K562 (cell line): ENCODE data around the gene ITPK1. TPM values are rescaled to one million over a fixed set of nuclear protein-coding genes. Genes with fewer than 3 reads are reported as not detected.

ENCODE experiments used
- ATAC-seq: fragments of 200-7000 bp; cut with Tn5 transposase; 3 replicates; pipeline ENCODE4 v1.9.1; 2020; ENCODE audit warnings: moderate library complexity
- BruUV-seq: library from RNA; stranded (reverse); fragments of 400-500 nt; replicated peaks from 2 replicates; lab custom pipeline; 2021; lab: Mats Ljungman, UMichigan
- CTCF ChIA-PET: fragments of 300-600 bp; formaldehyde crosslinking; extraction: SDS; loops from one replicate; lab custom pipeline; 2021; ENCODE audit warnings: low intra/inter-chr PET ratio; lab: Yijun Ruan, JAX
- POLR2A ChIA-PET: fragments of 300-600, 350-650 bp; sonication (Branson Sonifier 250); formaldehyde crosslinking; extraction: SDS; loops from one replicate; lab custom pipeline; 2021; ENCODE audit warnings: antibody characterized with exemption, inconsistent platforms; lab: Yijun Ruan, JAX
- DNase-seq, 4 experiments: peaks; one replicate each; pipeline versions ENCODE4 v3.0.0 to v3.0.0-alpha.2; 2011 to 2018; ENCODE audit warnings: low spot score in 3 of 4, mixed read lengths in 3 of 4; ENCODE audit errors: extremely low read depth in 1 of 4
- FAIRE-seq: peaks from 2 replicates; lab custom pipeline; 2011; peaks lifted over from hg19 to GRCh38; lab: Jason Lieb, UNC
- H2AFZ ChIP-seq: 2 replicates; pipeline ENCODE4 v1.6.0; 2011; ENCODE audit warnings: low read depth, low read length, control low read depth, inconsistent platforms
- H3K27ac ChIP-seq: fragments of 200-600 bp; 3 replicates; pipeline ENCODE4 v1.8.0; 2011; ENCODE audit warnings: low read depth, mild to moderate bottlenecking, control low read depth, inconsistent platforms, low read length, moderate library complexity, mixed read lengths; ENCODE audit errors: extremely low read depth
- H3K27me3 ChIP-seq, 2 experiments: fragments of 300-600 bp in 1 of 2; 2 replicates in 1 of 2; 3 replicates in 1 of 2; pipeline versions ENCODE4 v1.6.0 to v1.8.0; 2011; ENCODE audit warnings: inconsistent platforms in 2 of 2, low read length in 2 of 2, mild to moderate bottlenecking in 1 of 2, mixed read lengths in 1 of 2, moderate library complexity in 1 of 2; ENCODE audit not compliant: control insufficient read depth in 2 of 2, insufficient read depth in 2 of 2
- H3K36me3 ChIP-seq: fragments of 300-600 bp; 3 replicates; pipeline ENCODE4 v1.8.0; 2011; ENCODE audit warnings: mild to moderate bottlenecking, low read length, inconsistent platforms; ENCODE audit not compliant: control insufficient read depth, insufficient read depth
- H3K4me1 ChIP-seq, 2 experiments: fragments of 200-600 bp in 1 of 2; replicated peaks in 1 of 2; 2 replicates in 1 of 2; 3 replicates in 1 of 2; pipeline versions ENCODE4 v1.5.1 to v1.8.0; 2011; ENCODE audit warnings: inconsistent platforms in 2 of 2, low read length in 2 of 2, mild to moderate bottlenecking in 1 of 2, mixed read lengths in 1 of 2, moderate library complexity in 1 of 2; ENCODE audit not compliant: control insufficient read depth in 2 of 2, insufficient read depth in 2 of 2
- H3K4me2 ChIP-seq: 2 replicates; pipeline ENCODE4 v1.6.1; 2011; ENCODE audit warnings: low read length, control low read depth, inconsistent platforms, mixed read lengths; ENCODE audit not compliant: insufficient read depth
- H3K4me3 ChIP-seq: fragments of 200-600 bp; sonication (generic), shearing (Covaris generic); 2 replicates; pipeline ENCODE4 v1.5.1; 2016; ENCODE audit warnings: control low read depth, inconsistent platforms
- H3K79me2 ChIP-seq: fragments of 200-600 bp; 3 replicates; pipeline ENCODE4 v1.8.0; 2011; ENCODE audit warnings: low read length, inconsistent platforms; ENCODE audit not compliant: control insufficient read depth, insufficient read depth
- H3K9ac ChIP-seq, 2 experiments: 2 replicates each; pipeline versions ENCODE4 v1.6.0 to v1.6.1; 2011; ENCODE audit warnings: low read depth in 2 of 2, low read length in 2 of 2, control low read depth in 1 of 2, inconsistent platforms in 1 of 2, mild to moderate bottlenecking in 1 of 2, mixed read lengths in 1 of 2; ENCODE audit not compliant: insufficient read depth in 1 of 2
- H3K9me1 ChIP-seq: one replicate; pipeline ENCODE4 v1.6.0; 2011; ENCODE audit warnings: inconsistent platforms, mild to moderate bottlenecking, low read length, moderate library complexity; ENCODE audit not compliant: control insufficient read depth, insufficient read depth
- H3K9me3 ChIP-seq: replicated peaks from 2 replicates; pipeline ENCODE4 v1.5.1; 2011; ENCODE audit warnings: low read depth, low read length, inconsistent platforms; ENCODE audit not compliant: control insufficient read depth, insufficient read depth
- H4K20me1 ChIP-seq: replicated peaks from 2 replicates; pipeline ENCODE4 v1.6.1; 2011; ENCODE audit warnings: low read length, inconsistent platforms, mixed read lengths; ENCODE audit not compliant: control insufficient read depth, insufficient read depth
- ATF7 ChIP-seq: fragments of 450-650 bp; IDR thresholded peaks from 2 replicates; pipeline ENCODE4 v1.7.1; 2014; ENCODE audit warnings: mild to moderate bottlenecking, moderate library complexity
- BCLAF1 ChIP-seq, 2 experiments: fragments of 450-650 bp in 1 of 2; IDR thresholded peaks; 2 replicates each; pipeline ENCODE4 v1.6.1; 2011 to 2017; ENCODE audit warnings: low read depth in 2 of 2, antibody characterized with exemption in 1 of 2, borderline replicate concordance in 1 of 2, low read length in 1 of 2, mild to moderate bottlenecking in 1 of 2, mixed read lengths in 1 of 2; ENCODE audit not compliant: control insufficient read depth in 1 of 2
- CBFB ChIP-seq: sonication (generic); formaldehyde crosslinking; IDR thresholded peaks from 2 replicates; pipeline ENCODE4 v1.4.0; 2020; ENCODE audit warnings: mild to moderate bottlenecking, missing genetic modification reagents
- CLOCK ChIP-seq: fragments of 250-450 bp; sonication (Bioruptor Pico); IDR thresholded peaks from 2 replicates; pipeline ENCODE4 v1.4.0; 2020; ENCODE audit warnings: mild to moderate bottlenecking, moderate library complexity, borderline replicate concordance
- DNMT1 ChIP-seq: fragments of 450-650 bp; IDR thresholded peaks from 2 replicates; pipeline ENCODE4 v1.6.1; 2016; ENCODE audit warnings: antibody characterized with exemption, mild to moderate bottlenecking
- FOXA1 ChIP-seq: fragments of 450-650 bp; IDR thresholded peaks from 2 replicates; pipeline ENCODE4 v1.6.1; 2016; ENCODE audit warnings: mild to moderate bottlenecking, borderline replicate concordance
- GABPA ChIP-seq: fragments of 200-800 bp; sonication (Bioruptor generic); conservative IDR thresholded peaks from 2 replicates; pipeline ENCODE4 v1.6.1; 2016; ENCODE audit warnings: low read depth, missing genetic modification characterization, missing compliant biosample characterization
- HIVEP1 ChIP-seq: fragments of 250-450 bp; sonication (Bioruptor Pico); IDR thresholded peaks from 2 replicates; pipeline ENCODE4 v1.4.0; 2020; ENCODE audit warnings: mild to moderate bottlenecking
- NR2F6 ChIP-seq: fragments of 450-650 bp; formaldehyde crosslinking; IDR thresholded peaks from 2 replicates; pipeline ENCODE4 v1.4.0; 2020; ENCODE audit warnings: mild to moderate bottlenecking
- SMAD2 ChIP-seq: fragments of 150-350 bp; IDR thresholded peaks from 2 replicates; pipeline ENCODE4 v1.6.1; 2014; ENCODE audit warnings: low read depth, mild to moderate bottlenecking, low read length
- TCF15 ChIP-seq: fragments of 250-450 bp; sonication (Bioruptor Pico); IDR thresholded peaks from 2 replicates; pipeline ENCODE4 v1.8.0; 2022; ENCODE audit warnings: moderate library complexity, mild to moderate bottlenecking, inconsistent platforms
- THRB ChIP-seq: fragments of 450-650 bp; formaldehyde crosslinking; conservative IDR thresholded peaks from 2 replicates; pipeline ENCODE4 v1.4.0; 2022; ENCODE audit warnings: mild to moderate bottlenecking, missing genetic modification characterization
- TRIM28 ChIP-seq: fragments of 450-650 bp; IDR thresholded peaks from 2 replicates; pipeline ENCODE4 v1.6.1; 2017
- ZNF184 ChIP-seq: sonication (generic); formaldehyde crosslinking; IDR thresholded peaks from 2 replicates; pipeline ENCODE4 v1.5.0; 2020; ENCODE audit warnings: missing genetic modification reagents
- ZNF696 ChIP-seq: fragments of 250-450 bp; sonication (Bioruptor Pico); conservative IDR thresholded peaks from 2 replicates; pipeline ENCODE4 v1.4.0; 2020; ENCODE audit warnings: mild to moderate bottlenecking, moderate library complexity
- WGBS: fragments of 100-300 bp; shearing (Covaris generic); methylation state at CpG from one replicate; pipeline ENCODE4 v1.1.6; 2016; ENCODE audit warnings: low coverage, mixed read lengths; ENCODE audit not compliant: insufficient coverage; ENCODE audit errors: missing lambda C conversion rate; 5-methylcytosine and 5-hydroxymethylcytosine counted together
- in situ Hi-C: fragments of 300-500 bp; cut with MboI; formaldehyde crosslinking; loops from 4 replicates; pipeline ENCODE4 v1.15.0; 2018; ENCODE audit warnings: inconsistent platforms, mixed read lengths
- intact Hi-C: fragments of 100-400 bp; cut with micrococcal nuclease; formaldehyde crosslinking; loops from 2 replicates; pipeline ENCODE4 v1.14.2; 2022
- polyA plus RNA-seq, 8 experiments: library from polyadenylated mRNA; depleted of rRNA in 4 of 8; stranded (reverse) in 5 of 8; unstranded in 3 of 8; fragments of >200 nt; fragmentation: Nextera tagmentation in 2 of 8; fragmentation: Illumina TruSeq in 1 of 8; extraction: Ambion mirVana in 2 of 8; extraction: Trizol in 1 of 8; gene quantifications; 2 replicates each; pipeline versions ENCODE4 v1.2.1 to v1.2.3, GENCODE V29; 2011 to 2014; ENCODE audit warnings: inconsistent platforms in 1 of 8, missing spikeins in 1 of 8
- total RNA-seq, 7 experiments: library from RNA; depleted of rRNA in 6 of 7; stranded (reverse); fragments of >200 nt in 6 of 7; fragmentation: Illumina TruSeq in 2 of 7; extraction: Trizol in 2 of 7; gene quantifications; 2 replicates each; pipeline versions ENCODE4 v1.2.1 to v1.2.3, GENCODE V29; 2011 to 2021; ENCODE audit warnings: low replicate concordance in 1 of 7

The ITPK1 gene
- total and polyA plus RNA-seq, 9 of the 15 experiments (the other 6 are each of a cell fraction or from before 2014, with no cell fraction given): 1.2 to 39.2 (median 23.0) TPM

DNA sequence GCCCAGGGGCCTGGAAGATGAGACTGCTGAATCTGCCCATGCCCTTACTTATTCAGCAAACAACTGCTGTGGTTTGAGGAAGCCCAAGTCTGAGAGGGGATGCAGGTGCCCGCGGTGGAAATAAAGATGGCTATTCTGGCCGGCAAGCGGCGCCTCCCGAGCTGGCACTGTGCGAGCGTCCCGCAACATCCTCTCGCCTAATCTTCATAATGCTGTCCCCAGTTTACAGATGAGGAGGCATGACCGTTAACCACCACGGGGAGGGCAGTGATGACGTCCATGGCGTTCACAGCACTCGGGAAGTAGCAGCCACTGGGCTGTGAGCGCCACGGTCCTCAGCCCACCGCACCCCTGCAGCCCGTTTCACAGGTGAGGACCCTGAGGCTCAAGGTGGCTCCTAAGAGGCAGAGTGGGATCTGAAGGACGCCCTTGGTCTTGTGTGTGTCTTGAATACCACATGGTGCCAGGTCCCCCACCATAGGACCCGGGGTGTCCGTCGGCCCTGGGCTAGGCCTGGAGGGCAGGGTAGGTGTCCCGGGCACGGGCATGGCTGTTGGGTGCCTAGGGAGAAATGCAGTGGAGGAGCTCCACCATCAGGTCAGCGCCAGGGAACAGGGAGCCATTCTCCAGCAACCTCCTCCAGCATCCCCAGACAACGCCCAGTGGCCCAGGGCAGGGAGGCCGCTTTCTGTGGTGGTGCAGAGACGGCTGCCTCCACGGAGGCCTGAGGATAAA lies 172.6 kb downstream of the ITPK1 start:
- Histone ChIP-seq H3K9ac (peak overlapping the region in 1 of 2 experiments; percentile 52; a peak in 1 of 4 replicates), H4K20me1 (no peaks in the 10 kb centered on the region), H3K4me1 (peaks cover 0 to 36% of the 10 kb centered on the region in 2 experiments; a peak in 3 of 5 replicates), H3K9me3 (no peaks in the 10 kb centered on the region), H3K27ac (no peak overlapping the region), H2AFZ (no peak overlapping the region), H3K79me2 (no peaks in the 10 kb centered on the region), H3K4me2 (no peak overlapping the region), H3K27me3 (no peaks in the 10 kb centered on the region), H3K9me1 (peaks cover 7% of the 10 kb centered on the region), H3K4me3 (no peak overlapping the region), H3K36me3 (0 out of 3 replicates have a peak, but pooled peaks cover 2% of the 10 kb centered on the region)
- 96% methylated on average over 15 of the region's 30 CpGs for WGBS
- ATAC-seq: no peak
- no peak for FAIRE-seq
- POLR2A ChIA-PET: interaction anchor here (0.7 kb wide), 1 partner anchor 43 kb away, joined by 4 read pairs; no protein-coding TSS in a partner anchor
- CTCF ChIA-PET: no interaction called here
- in situ Hi-C loops (no loop called here), intact Hi-C loops (no loop called here)
- BruUV-seq: no TSS peak
- DNase-seq: no peak
- no peak for TF ChIP-seq SMAD2
- TF ChIP-seq CLOCK (CRISPR knock-in tag): no peak
- no peak for TF ChIP-seq DNMT1
- no peak for TF ChIP-seq TRIM28
- no peak for TF ChIP-seq ZNF696 (CRISPR knock-in tag)
- TF ChIP-seq NR2F6 (CRISPR knock-in tag): no peak
- no peak for TF ChIP-seq THRB (CRISPR knock-in tag)
- no peak for TF ChIP-seq GABPA (tag)
- TF ChIP-seq CBFB (CRISPR knock-in tag): no peak
- no peak for TF ChIP-seq ATF7
- TF ChIP-seq ZNF184 (CRISPR knock-in tag): no peak
- no peak for TF ChIP-seq FOXA1
- TF ChIP-seq BCLAF1 (IDR thresholded peaks at IDR 0.05; ENCODE audit: borderline replicate concordance in 1 of 2, control insufficient read depth in 1 of 2, low read depth in 2 of 2, low read length in 1 of 2): no peak
- TF ChIP-seq HIVEP1 (CRISPR knock-in tag): no peak
- TF ChIP-seq TCF15 (CRISPR knock-in tag): no peak
